ENCODE results near the gene ATXN7L1. TPM values are rescaled to one million over a fixed set of nuclear protein-coding genes. Genes with fewer than 3 reads are reported as not detected.

ATXN7L1 gene
- total RNA-seq, 1 donor from 2014 or later, result 12.9 TPM

- Histone ChIP-seq H3K27ac (no peak overlapping the region), H3K27me3 (no peaks in the 10 kb centered on the region), H3K36me3 (peaks cover 25% of the 10 kb centered on the region), H3K4me3 (no peak overlapping the region), H3K4me1 (no peaks in the 10 kb centered on the region), H3K9me3 (no peaks in the 10 kb centered on the region)
- ATAC-seq (no peak), DNase-seq (no peak)
- intact Hi-C loops (cut with DNase I), result no loop called here
- no peak for TF ChIP-seq CTCF (IDR thresholded peaks at IDR 0.05)
Observed at GRCh38 chr7:105665684-105666083, 210.7 kb downstream of the ATXN7L1 start.

- Histone ChIP-seq H3K9me3 (no peaks in the 10 kb centered on the region), H3K4me3 (no peak overlapping the region), H3K4me1 (no peaks in the 10 kb centered on the region), H3K36me3 (peaks cover 26% of the 10 kb centered on the region), H3K27me3 (no peaks in the 10 kb centered on the region), H3K27ac (no peak overlapping the region)
- DNase-seq (no peak), ATAC-seq (no peak)
- intact Hi-C loops (cut with DNase I), result no loop called here
- no peak for TF ChIP-seq CTCF (IDR thresholded peaks at IDR 0.05)
Observed at GRCh38 chr7:105664816-105665525, 211.4 kb downstream of the ATXN7L1 start.

GRCh38 chr7:105662998-105663397 is 213.4 kb downstream of the ATXN7L1 start:
- peaks cover 37% of the 10 kb centered on the region for H3K36me3 ChIP-seq
- intact Hi-C loops (cut with DNase I), result no loop called here
- H3K4me3 ChIP-seq, result no peak overlapping the region
- no peaks in the 10 kb centered on the region for H3K27me3 ChIP-seq
- H3K4me1 ChIP-seq, result no peaks in the 10 kb centered on the region
- ATAC-seq, result no peak
- TF ChIP-seq CTCF (IDR thresholded peaks at IDR 0.05), result no peak
- no peaks in the 10 kb centered on the region for H3K9me3 ChIP-seq
- no peak for DNase-seq
- H3K27ac ChIP-seq, result no peak overlapping the region

GRCh38 chr7:105661625-105662024 is 214.8 kb downstream of the ATXN7L1 start:
- H3K27ac ChIP-seq, result no peak overlapping the region
- H3K27me3 ChIP-seq, result no peaks in the 10 kb centered on the region
- peaks cover 3% of the 10 kb centered on the region for H3K4me1 ChIP-seq
- no peaks in the 10 kb centered on the region for H3K9me3 ChIP-seq
- no peak for ATAC-seq
- intact Hi-C loops (cut with DNase I), result no loop called here
- no peak overlapping the region for H3K4me3 ChIP-seq
- peaks cover 37% of the 10 kb centered on the region for H3K36me3 ChIP-seq
- no peak for TF ChIP-seq CTCF (IDR thresholded peaks at IDR 0.05)
- no peak for DNase-seq

- Histone ChIP-seq H3K27me3 (no peaks in the 10 kb centered on the region), H3K36me3 (peaks cover 16% of the 10 kb centered on the region), H3K9me3 (no peaks in the 10 kb centered on the region), H3K4me1 (peaks cover 20% of the 10 kb centered on the region), H3K27ac (no peak overlapping the region), H3K4me3 (no peak overlapping the region)
- intact Hi-C loops (cut with DNase I), result loop anchor here (10.0 kb wide), 2 partner anchors 348 to 388 kb away; no protein-coding TSS in a partner anchor
- no peak for DNase-seq
- ATAC-seq, result peak; percentile 68
- TF ChIP-seq CTCF (IDR thresholded peaks at IDR 0.05), result peak; percentile 73
Observed at GRCh38 chr7:105656922-105657521, 219.4 kb downstream of the ATXN7L1 start.

All from upper lobe of right lung (tissue), 1 donor.